Smooth muscle cell of the brain vasculature (primary cell): Measurements from ENCODE around the gene MORN4.
"Not testable (repeated sequence)": the region's sequence is repeated elsewhere in the genome, so short reads cannot be mapped to it uniquely, and the experiment has no call there.

Experiments used
- DNase-seq: peaks from one replicate; pipeline ENCODE4 v3.0.0-alpha.2; 2012; ENCODE audit warnings: low read depth, low spot score

Gene MORN4

GRCh38 chr10:97632949-97633884, at the start of gene MORN4:
TSS of gene MORN4 (minus strand) at chr10:97633500. CDS start at chr10:97619653, 13,847 bp downstream.
- peak; percentile 65 for DNase-seq

GRCh38 chr10:97682042-97682441, 48.7 kb upstream of the MORN4 start:
- DNase-seq = no peak

GRCh38 chr10:97679594-97679993, 46.3 kb upstream of the MORN4 start:
- no peak for DNase-seq

GRCh38 chr10:97676770-97677581, 43.7 kb upstream of the MORN4 start:
- no peak for DNase-seq

- no peak for DNase-seq
Measured at GRCh38 chr10:97675222-97675621, 41.9 kb upstream of the MORN4 start.

- no peak for DNase-seq
Measured at GRCh38 chr10:97673736-97674525, 40.6 kb upstream of the MORN4 start.

- DNase-seq = no peak
Measured at GRCh38 chr10:97669571-97669970, 36.3 kb upstream of the MORN4 start.

- DNase-seq = no peak
Measured at GRCh38 chr10:97667463-97667862, 34.2 kb upstream of the MORN4 start.

GRCh38 chr10:97666992-97667391, 33.7 kb upstream of the MORN4 start:
- no peak for DNase-seq

- no peak for DNase-seq
Measured at GRCh38 chr10:97664282-97664850, 31.1 kb upstream of the MORN4 start.

GRCh38 chr10:97659589-97659988, 26.3 kb upstream of the MORN4 start:
- no peak for DNase-seq

GRCh38 chr10:97656777-97657176, 23.5 kb upstream of the MORN4 start:
- DNase-seq = no peak

GRCh38 chr10:97651773-97652172, 18.5 kb upstream of the MORN4 start:
- no peak for DNase-seq

GRCh38 chr10:97650726-97651125, 17.4 kb upstream of the MORN4 start:
- DNase-seq = no peak

GRCh38 chr10:97649405-97649750, 16.1 kb upstream of the MORN4 start:
- not testable (repeated sequence) for DNase-seq

- peak; percentile 70 for DNase-seq
Measured at GRCh38 chr10:97648562-97649404, 15.5 kb upstream of the MORN4 start.

GRCh38 chr10:97647556-97647955, 14.3 kb upstream of the MORN4 start:
- DNase-seq = no peak

- DNase-seq = no peak
Measured at GRCh38 chr10:97644936-97645335, 11.6 kb upstream of the MORN4 start.

GRCh38 chr10:97643441-97643985, 10.2 kb upstream of the MORN4 start:
- DNase-seq = no peak

- DNase-seq = not testable (repeated sequence)
Measured at GRCh38 chr10:97642471-97643159, 9.3 kb upstream of the MORN4 start.
